Adrenal gland (tissue), 12 donors: ENCODE data around the gene PDIK1L. TPM values are rescaled to one million over a fixed set of nuclear protein-coding genes. Genes with fewer than 3 reads are reported as not detected.

ENCODE experiments used
- DNase-seq, 7 donors: peaks; one replicate each; pipeline ENCODE4 v3.0.0-alpha.2; 2019 to 2020
- H3K27ac ChIP-seq, 5 donors: fragments of 200-600 bp; sonication (generic) in 4 of 5; 1 replicate in 3 of 5; 2 replicates in 2 of 5; pipeline versions ENCODE4 v1.5.1 to v1.8.0; 2016 to 2020; ENCODE audit warnings: mild to moderate bottlenecking in 1 of 5
- H3K27me3 ChIP-seq: fragments of 200-600 bp; 2 replicates; pipeline ENCODE4 v1.8.0; 2021
- H3K36me3 ChIP-seq, 2 donors: fragments of 200-600 bp; replicated peaks in 1 of 2; 1 replicate in 1 of 2; 2 replicates in 1 of 2; pipeline versions ENCODE4 v1.5.1 to v1.8.0; 2018 to 2022
- H3K4me1 ChIP-seq, 2 donors: fragments of 200-600 bp; replicated peaks in 1 of 2; 1 replicate in 1 of 2; 2 replicates in 1 of 2; pipeline versions ENCODE4 v1.5.1 to v1.8.0; 2018 to 2021
- H3K4me3 ChIP-seq, 4 donors: fragments of 200-600 bp; sonication (generic) in 3 of 4; one replicate each; pipeline ENCODE4 v1.5.1; 2016 to 2018
- H3K9me3 ChIP-seq, 3 donors: fragments of 200-600 bp; sonication (generic) in 1 of 3; replicated peaks in 1 of 3; 1 replicate in 2 of 3; 2 replicates in 1 of 3; pipeline versions ENCODE4 v1.5.1 to v1.8.0; 2016 to 2021
- CTCF ChIP-seq, 6 experiments: fragments of 450-650 bp in 4 of 6; fragments of 200-600 bp in 2 of 6; sonication (generic) in 1 of 6; IDR thresholded peaks; 1 replicate in 5 of 6; 2 replicates in 1 of 6; pipeline versions ENCODE4 v1.5.1 to v1.8.0; 2016 to 2021; ENCODE audit warnings: antibody characterized with exemption in 6 of 6, mild to moderate bottlenecking in 2 of 6, moderate library complexity in 1 of 6
- POLR2A ChIP-seq, 2 donors: fragments of 450-650 bp; IDR thresholded peaks; one replicate each; pipeline ENCODE4 v1.6.1; 2017; ENCODE audit warnings: antibody characterized with exemption in 2 of 2, mild to moderate bottlenecking in 2 of 2, moderate library complexity in 1 of 2
- WGBS, 4 donors: extraction: QIAGEN DNeasy Blood & Tissue Kit in 2 of 4; methylation state at CpG; one replicate each; pipeline versions ENCODE4 v1.1.5 to v1.1.7; 2013 to 2017; 5-methylcytosine and 5-hydroxymethylcytosine counted together
- intact Hi-C, 2 donors: fragments of 100-400 bp; cut with DNase I; formaldehyde crosslinking; loops; one replicate each; pipeline versions ENCODE4 v1.14.1 to v1.15.0; 2022 to 2023
- polyA plus RNA-seq, 3 donors: library from polyadenylated mRNA; stranded (reverse); fragments of 200-250 nt in 2 of 3; fragments of 350-450 nt in 1 of 3; fragmentation: Illumina TruSeq in 1 of 3; extraction: RNeasy Lipid Tissue Mini Kit (QIAGEN cat#74804) in 1 of 3; gene quantifications; one replicate each; pipeline ENCODE4 v1.2.3, GENCODE V29; 2013 to 2014
- total RNA-seq, 9 donors: library from RNA; depleted of rRNA in 4 of 9; stranded (reverse); fragments of >200 nt in 4 of 9; fragments of 120-200 nt in 1 of 9; fragmentation: NEBNext Ultra II Directional in 1 of 9; extraction: Animal tissue kit (Norgen Biotek cat#: 25700) in 1 of 9; gene quantifications; one replicate each; pipeline versions ENCODE4 v1.1.0 to v1.2.4, GENCODE V29; 2013 to 2023
- donor health status: healthy with polysubstance abuse.
- donor health status: Bipolar disorder and iron deficiency.
- donor health status: DM: yes; HTN: yes; CAD: no.
- donor health status: DM: no; HTN: no; CAD: no.
- donor health status: DM: no; HTN: no; CAD: no.
- donor health status: DM: yes; HTN: yes; CAD: no.

PDIK1L gene
- total and polyA plus RNA-seq, 12 donors, result 1.6 to 9.8 (median 7.2) TPM

- peaks cover 10 to 11% of the 10 kb centered on the region in 2 donors for H3K4me1 ChIP-seq
- H3K9me3 ChIP-seq, result no peaks in the 10 kb centered on the region
- intact Hi-C loops, result no loop called here
- H3K27me3 ChIP-seq, result peaks cover 21% of the 10 kb centered on the region
- no peaks in the 10 kb centered on the region for H3K36me3 ChIP-seq
- WGBS, 4 donors, result 67 to 100% (median 76%) methylated on average over 1 to 5 of the region's 5 CpGs
- TF ChIP-seq POLR2A (IDR thresholded peaks at IDR 0.05) (no peak), CTCF (IDR thresholded peaks at IDR 0.05) (no peak)
- no peak overlapping the region for H3K27ac ChIP-seq
- DNase-seq, result no peak
- H3K4me3 ChIP-seq, result no peak overlapping the region
Observed at GRCh38 chr1:26158271-26158907, 46.8 kb downstream of the PDIK1L start.

DNA sequence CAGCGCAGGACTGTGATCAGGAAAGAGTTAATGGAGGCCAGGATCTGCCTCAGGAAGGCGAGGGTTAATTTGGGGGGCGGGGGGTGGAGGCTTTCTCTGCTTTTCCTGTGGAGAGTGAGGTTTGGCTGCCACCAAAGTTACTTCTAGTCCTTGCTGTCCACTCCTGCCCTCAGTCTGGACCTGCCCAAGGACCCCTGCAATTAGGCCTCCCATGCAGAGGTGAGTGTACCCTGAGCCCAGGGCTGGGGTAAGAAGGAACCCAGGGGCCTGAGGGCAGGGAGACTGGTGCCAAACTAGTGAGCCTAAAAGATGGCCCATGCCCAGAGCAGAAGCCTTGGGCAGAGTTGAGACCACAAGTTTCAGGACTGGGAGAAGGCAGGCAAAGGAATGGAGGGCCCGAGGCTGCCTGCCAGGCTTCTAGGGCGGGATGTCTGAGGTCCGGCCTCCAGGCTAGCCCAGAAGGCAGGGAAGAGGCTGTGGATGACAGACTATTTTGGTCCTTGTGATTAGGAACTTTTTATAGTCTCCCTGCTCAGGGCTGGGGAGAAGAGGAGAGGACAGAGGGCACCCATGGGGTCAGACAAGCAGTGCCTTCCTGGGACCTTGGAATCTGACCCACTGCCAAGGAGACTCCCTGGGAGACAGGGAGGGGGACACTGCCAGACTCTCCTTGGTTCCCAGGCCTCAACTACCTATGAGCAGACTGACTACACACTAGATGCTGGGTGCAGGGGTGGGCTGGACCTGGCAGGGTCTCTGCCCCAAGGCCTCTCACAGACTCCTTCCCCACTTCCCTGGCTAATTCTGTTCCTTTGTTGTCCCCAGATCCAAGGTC is 47.5 kb downstream of the PDIK1L start, which contains the start of gene FAM110D:
Gene FAM110D, plus strand, starts transcription at position 172 of the 835 bp plus-strand sequence. CDS start 2,213 bp downstream, outside the sequence.
- intact Hi-C loops, result no loop called here
- DNase-seq, result peak in 1 of 7 donors; percentile 5
- H3K4me3 ChIP-seq, result peak within 1 kb of the TSS in 1 of 4 donors; percentile 15
- WGBS, 4 donors, result 43 to 54% (median 48%) methylated on average over 6 of the region's 6 CpGs
- H3K36me3 ChIP-seq, result no peaks in the 10 kb centered on the region
- peak within 1 kb of the TSS in 1 of 5 donors; percentile 22 for H3K27ac ChIP-seq
- peaks cover 10 to 15% of the 10 kb centered on the region in 2 donors for H3K4me1 ChIP-seq
- H3K9me3 ChIP-seq, result no peaks in the 10 kb centered on the region
- peaks cover 21% of the 10 kb centered on the region for H3K27me3 ChIP-seq
- TF ChIP-seq POLR2A (IDR thresholded peaks at IDR 0.05) (no peak), CTCF (IDR thresholded peaks at IDR 0.05) (no peak)

GRCh38 chr1:26159743-26160039 is 48.1 kb downstream of the PDIK1L start:
- no peaks in the 10 kb centered on the region for H3K36me3 ChIP-seq
- peaks cover 10 to 15% of the 10 kb centered on the region in 2 donors for H3K4me1 ChIP-seq
- intact Hi-C loops, result loop anchor here in 1 of 2 donors (10.0 kb wide), 1 partner anchor 125 kb away; no protein-coding TSS in a partner anchor
- no peak for DNase-seq
- peaks cover 21% of the 10 kb centered on the region for H3K27me3 ChIP-seq
- no peak overlapping the region for H3K27ac ChIP-seq
- 45 to 62% (median 56%) methylated on average over 4 of the region's 4 CpGs for WGBS, 4 donors
- H3K9me3 ChIP-seq, result no peaks in the 10 kb centered on the region
- peak overlapping the region in 1 of 4 donors; percentile 15 for H3K4me3 ChIP-seq
- no peak for TF ChIP-seq POLR2A (IDR thresholded peaks at IDR 0.05)
- TF ChIP-seq CTCF (IDR thresholded peaks at IDR 0.05), result no peak
